ENCODE results near the gene BCL2L1.
"Not testable (repeated sequence)": the region's sequence is repeated elsewhere in the genome, so short reads cannot be mapped to it uniquely, and the experiment has no call there.

BCL2L1 gene

DNA sequence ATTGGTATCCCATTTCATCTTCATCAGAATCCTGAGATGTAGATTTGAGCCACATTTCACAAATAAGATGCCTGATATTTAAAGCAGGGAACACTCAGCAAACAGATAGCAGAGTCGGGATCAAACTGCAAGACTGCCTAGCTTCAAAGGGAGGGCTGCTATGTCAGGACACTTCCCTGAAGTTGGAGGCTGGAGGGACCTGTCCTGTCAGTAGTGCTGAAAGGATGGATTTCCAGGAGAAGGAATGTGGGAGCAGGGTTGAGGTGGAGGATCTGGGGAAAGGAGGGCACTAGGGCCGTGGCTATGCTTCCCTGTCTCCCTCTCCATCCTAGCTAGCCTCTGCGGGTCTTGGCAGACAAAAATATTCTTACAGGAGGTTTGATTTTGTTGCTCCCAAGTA lies 52.8 kb downstream of the BCL2L1 start:
- DNase-seq (ENCODE audit: insufficient read length, low spot score): no peak
- TF ChIP-seq, protein P1, sequence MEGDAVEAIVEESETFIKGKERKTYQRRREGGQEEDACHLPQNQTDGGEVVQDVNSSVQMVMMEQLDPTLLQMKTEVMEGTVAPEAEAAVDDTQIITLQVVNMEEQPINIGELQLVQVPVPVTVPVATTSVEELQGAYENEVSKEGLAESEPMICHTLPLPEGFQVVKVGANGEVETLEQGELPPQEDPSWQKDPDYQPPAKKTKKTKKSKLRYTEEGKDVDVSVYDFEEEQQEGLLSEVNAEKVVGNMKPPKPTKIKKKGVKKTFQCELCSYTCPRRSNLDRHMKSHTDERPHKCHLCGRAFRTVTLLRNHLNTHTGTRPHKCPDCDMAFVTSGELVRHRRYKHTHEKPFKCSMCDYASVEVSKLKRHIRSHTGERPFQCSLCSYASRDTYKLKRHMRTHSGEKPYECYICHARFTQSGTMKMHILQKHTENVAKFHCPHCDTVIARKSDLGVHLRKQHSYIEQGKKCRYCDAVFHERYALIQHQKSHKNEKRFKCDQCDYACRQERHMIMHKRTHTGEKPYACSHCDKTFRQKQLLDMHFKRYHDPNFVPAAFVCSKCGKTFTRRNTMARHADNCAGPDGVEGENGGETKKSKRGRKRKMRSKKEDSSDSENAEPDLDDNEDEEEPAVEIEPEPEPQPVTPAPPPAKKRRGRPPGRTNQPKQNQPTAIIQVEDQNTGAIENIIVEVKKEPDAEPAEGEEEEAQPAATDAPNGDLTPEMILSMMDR (IDR thresholded peaks at IDR 0.05; ENCODE audit: insufficient read depth, missing control alignments): no peak

DNA sequence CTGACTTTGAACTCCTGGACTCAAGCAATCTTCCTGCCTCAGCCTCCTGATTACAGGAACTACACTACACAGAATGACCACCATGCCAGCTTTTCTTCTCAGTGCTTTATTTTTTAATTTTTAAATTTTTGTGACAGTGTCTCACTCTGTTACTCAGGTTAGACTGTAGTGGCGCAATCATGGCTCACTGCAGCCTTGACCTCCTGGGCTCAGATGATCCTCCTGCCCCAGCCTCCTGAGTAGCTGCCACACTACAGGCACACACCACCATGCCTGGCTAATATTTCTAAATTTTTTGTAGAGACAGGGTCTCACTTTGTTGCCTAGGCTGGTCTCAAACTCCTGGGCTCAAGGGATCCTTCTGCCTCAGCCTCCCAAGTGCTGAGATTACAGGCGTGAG lies 53.7 kb downstream of the BCL2L1 start:
- FAIRE-seq; DNase-seq (ENCODE audit: insufficient read length, low spot score): not testable (repeated sequence)

More for the DNA sequence above, 52.8 kb downstream of the BCL2L1 start:
- FAIRE-seq: no peak

DNA sequence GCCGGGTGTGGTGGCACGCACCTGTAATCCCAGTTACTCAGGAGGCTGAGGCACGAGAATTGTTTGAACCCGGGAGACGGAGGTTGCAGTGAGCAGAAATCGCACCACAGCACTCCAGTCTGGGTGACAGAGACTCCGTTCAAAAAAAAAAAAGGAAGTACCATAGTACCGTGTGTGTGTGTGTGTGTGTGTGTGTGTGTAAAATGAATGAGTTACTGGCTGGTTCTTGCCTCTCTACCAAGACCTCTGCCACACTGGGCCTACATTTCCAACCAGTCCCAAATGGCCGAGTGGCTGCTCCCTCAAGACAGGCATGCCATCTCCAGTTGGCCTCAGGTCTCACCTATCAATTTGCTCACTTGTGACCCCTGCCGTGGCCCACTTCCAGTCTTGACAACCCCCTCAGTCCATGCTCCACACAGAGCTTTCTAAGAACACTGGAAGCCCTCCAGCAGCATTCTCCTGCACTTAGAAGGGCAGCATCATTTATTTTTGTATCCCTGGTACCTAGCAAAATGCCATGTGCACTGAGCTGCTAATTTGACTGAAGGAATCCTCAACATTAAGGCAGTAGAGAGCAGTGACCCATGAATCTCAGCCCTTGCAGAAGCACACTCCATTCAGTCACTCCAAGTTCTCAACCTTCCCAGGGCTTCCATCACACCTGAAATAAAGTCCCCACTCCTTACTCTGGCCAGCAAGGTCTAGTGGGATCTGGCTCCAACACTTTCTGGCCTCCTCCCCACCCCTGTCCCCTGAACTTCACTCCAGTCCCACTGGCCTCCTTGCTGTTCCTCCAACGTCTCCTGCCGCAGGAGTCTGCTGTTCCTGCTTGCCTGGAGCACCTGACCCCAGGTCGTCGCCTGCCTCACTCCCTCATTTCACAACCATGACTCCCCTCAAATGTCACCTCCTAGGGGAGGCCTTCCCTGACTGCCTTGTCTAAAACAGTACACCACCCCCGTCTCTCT lies 55.1 kb downstream of the BCL2L1 start:
- no peak for FAIRE-seq
- DNase-seq (ENCODE audit: insufficient read length, low spot score): no peak
- TF ChIP-seq, protein P1 (IDR thresholded peaks at IDR 0.05; ENCODE audit: insufficient read depth, missing control alignments): no peak

DNA sequence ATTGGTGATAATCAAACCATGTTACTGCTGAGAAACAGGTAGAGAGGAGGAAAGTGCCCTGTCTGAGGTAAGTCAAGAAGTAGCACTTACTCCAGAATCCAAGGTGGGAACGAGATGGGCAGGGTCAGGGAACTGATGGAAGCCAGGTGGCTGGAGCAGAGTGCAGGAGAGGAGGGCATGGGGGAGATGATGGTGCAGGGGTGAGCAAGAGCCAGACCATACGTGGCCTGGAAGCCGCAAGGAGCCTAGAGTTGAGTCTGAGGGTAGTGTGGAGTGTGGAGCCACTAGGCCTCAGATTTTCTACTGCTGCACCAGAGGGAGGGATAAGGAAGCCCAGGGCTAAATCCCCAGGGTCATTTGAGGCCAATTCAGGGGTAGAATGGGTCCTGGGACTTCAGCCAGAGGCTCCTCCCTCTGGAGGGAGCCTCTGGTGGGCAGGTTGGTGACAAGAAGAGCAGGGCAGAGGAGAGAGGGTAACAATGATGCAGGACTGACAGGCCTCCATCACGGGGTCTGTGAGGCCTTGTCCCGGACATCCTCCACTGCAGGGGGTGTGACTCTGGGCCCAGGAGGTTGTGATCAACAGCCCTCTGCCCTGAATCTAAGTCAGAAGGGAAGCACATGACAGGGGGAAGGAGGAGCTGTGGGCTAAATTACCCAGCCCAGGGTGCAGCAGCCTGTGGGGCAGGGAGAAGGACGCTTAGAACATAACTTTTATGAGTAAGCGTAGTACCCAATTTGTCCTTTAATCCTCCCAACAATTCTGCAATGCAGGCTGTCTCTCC lies 56.2 kb downstream of the BCL2L1 start:
- no peak for FAIRE-seq
- TF ChIP-seq, protein P1 (IDR thresholded peaks at IDR 0.05; ENCODE audit: insufficient read depth, missing control alignments): no peak
- no peak for DNase-seq (ENCODE audit: insufficient read length, low spot score)

DNA sequence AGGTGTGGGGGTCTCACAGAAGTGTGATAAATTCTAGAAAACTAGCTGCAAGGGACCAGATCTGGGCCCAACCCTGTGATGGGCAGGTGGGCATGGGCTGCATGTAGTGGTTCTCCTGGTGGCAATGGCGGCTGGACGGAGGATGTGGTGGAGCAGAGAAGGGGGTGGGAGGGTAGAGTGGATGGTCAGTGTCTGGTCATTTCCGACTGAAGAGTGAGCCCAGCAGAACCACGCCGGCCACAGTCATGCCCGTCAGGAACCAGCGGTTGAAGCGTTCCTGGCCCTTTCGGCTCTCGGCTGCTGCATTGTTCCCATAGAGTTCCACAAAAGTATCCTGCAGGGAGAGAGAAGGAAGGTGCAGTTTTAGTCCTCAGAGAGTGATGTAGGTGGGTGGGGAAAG lies 56.9 kb downstream of the BCL2L1 start:
- TF ChIP-seq, protein P1 (IDR thresholded peaks at IDR 0.05; ENCODE audit: insufficient read depth, missing control alignments): no peak
- FAIRE-seq: no peak
- no peak for DNase-seq (ENCODE audit: insufficient read length, low spot score)

DNA sequence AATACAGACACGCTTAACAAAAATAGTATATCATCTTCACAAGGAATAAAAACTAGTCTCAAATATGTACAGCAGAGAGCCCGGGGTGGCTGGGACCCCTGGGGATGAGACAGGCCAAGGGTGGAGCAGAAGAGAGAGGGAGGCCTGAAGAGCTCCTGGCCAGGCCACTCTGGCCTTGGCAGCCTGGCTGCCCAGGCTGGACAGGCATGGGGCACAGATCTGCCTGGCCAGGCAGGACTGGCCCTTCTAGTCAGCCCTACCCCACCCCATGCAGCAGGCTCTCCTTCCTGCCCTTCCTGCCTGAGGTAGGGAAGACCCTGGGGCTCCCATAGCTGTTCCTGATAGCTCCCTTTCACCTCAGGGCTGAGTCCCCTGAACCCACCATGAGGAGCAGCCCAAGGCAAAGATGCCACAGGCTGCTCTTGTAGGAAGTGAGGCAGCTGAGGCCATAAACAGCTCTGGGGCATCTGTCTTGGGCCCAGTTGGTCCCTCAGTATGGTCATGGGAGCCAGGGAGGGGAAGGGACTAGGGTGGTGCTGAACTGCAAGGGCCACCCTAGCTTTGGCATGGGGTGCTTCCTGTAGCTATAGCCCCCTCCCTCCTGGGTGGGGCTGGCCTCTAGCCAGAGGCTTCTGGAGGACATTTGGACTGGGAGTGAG lies 57.8 kb downstream of the BCL2L1 start:
- DNase-seq (ENCODE audit: insufficient read length, low spot score) (no peak), FAIRE-seq (no peak)
- TF ChIP-seq, protein P1 (IDR thresholded peaks at IDR 0.05; ENCODE audit: insufficient read depth, missing control alignments): no peak

Measured in D721Med (cell line).